ENCODE results near the gene CSF2. TPM values are rescaled to one million over a fixed set of nuclear protein-coding genes. Genes with fewer than 3 reads are reported as not detected.

CSF2 gene
- total RNA-seq, 1 experiment from 2014 or later: not detected

- in situ Hi-C loops (cut with HindIII; ENCODE audit: low pct_unique_long_range_greater_than_20kb, low sequenced_read_pairs): no loop called here
- no peak; the same call in 1 of the 2 replicates for ATAC-seq
These were observed 16.7 kb upstream of the CSF2 start for GRCh38 chr5:132056610-132057497.

More at GRCh38 chr5:132056610-132057497, 16.7 kb upstream of the CSF2 start:
- no TSS peak for BruUV-seq (replicated peaks)
- Histone ChIP-seq H3K4me3 (ENCODE audit: low read depth in 2 of 2, low read length in 2 of 2) (no peak overlapping the region), H3K27me3 (ENCODE audit: control insufficient read depth, insufficient read depth, low read length) (no peaks in the 10 kb centered on the region), H3K27ac (ENCODE audit: low read length) (no peak overlapping the region), H3K9me3 (ENCODE audit: control insufficient read depth, insufficient read depth, low read depth, low read length) (no peaks in the 10 kb centered on the region), H3K36me3 (ENCODE audit: control insufficient read depth, insufficient read depth, low read length) (no peaks in the 10 kb centered on the region), H3K4me1 (ENCODE audit: control insufficient read depth, insufficient read depth, low read length) (no peaks in the 10 kb centered on the region)
- intact Hi-C loops (cut with micrococcal nuclease; ENCODE audit: unreplicated experiment): no loop called here
- ChIA-PET POLR2A (no interaction called here), CTCF (no interaction called here)
- TF ChIP-seq SIN3A (IDR thresholded peaks at IDR 0.05; ENCODE audit: borderline replicate concordance, insufficient read depth, low read depth, low read length): no peak
- no peak for TF ChIP-seq CTCF (IDR thresholded peaks at IDR 0.05)
- TF ChIP-seq TCF7L2 (IDR thresholded peaks at IDR 0.05; ENCODE audit: low read depth, low read length): no peak
- no peak for TF ChIP-seq REST (IDR thresholded peaks at IDR 0.05; ENCODE audit: insufficient read depth in 1 of 2, low read depth in 2 of 2, low read length in 1 of 2)
- TF ChIP-seq POLR2AphosphoS5 (IDR thresholded peaks at IDR 0.05; ENCODE audit: low read depth, low read length): no peak
- DNase-seq (ENCODE audit: low read depth, low spot score): no peak

Measured in Panc1 (cell line).